Measurements from ENCODE around the gene POLR2E.

Gene POLR2E

GRCh38 chr19:1098177-1099051 is 3.2 kb upstream of the POLR2E start:
- Mint-ChIP-seq H3K27me3 (no peaks in the 10 kb centered on the region), H3K9me3 (no peaks in the 10 kb centered on the region), H3K4me3 (no peak overlapping the region), H3K36me3 (ENCODE audit: low read depth) (no peaks in the 10 kb centered on the region), H3K27ac (peak overlapping the region; percentile 84), H3K4me1 (ENCODE audit: low read depth) (peaks cover 79% of the 10 kb centered on the region)

- H3K4me3 Mint-ChIP-seq, result no peak overlapping the region
These were observed 2.6 kb upstream of the POLR2E start for GRCh38 chr19:1097810-1098176.

DNA sequence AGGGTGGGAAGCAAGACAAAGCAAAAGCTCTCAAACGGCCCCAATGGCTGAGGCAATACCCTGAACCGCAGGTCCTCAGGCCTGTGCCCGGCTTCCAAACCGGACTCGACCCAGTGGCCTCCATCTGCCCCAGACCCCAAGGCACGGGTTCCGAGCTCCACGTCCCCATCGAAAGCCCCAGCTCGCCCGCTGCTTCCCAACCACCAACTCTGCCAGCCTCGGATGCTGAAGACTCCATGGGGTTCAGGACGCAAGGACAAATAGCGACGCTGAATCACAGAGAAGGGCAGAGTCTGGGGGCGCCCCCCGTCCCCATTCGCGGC is 559 bp downstream of the POLR2E start:
- Mint-ChIP-seq H3K36me3 (ENCODE audit: low read depth) (no peaks in the 10 kb centered on the region), H3K4me1 (ENCODE audit: low read depth) (peaks cover 64% of the 10 kb centered on the region)

More at GRCh38 chr19:1097810-1098176, 2.6 kb upstream of the POLR2E start:
- Mint-ChIP-seq H3K27me3 (no peaks in the 10 kb centered on the region), H3K4me1 (ENCODE audit: low read depth) (peaks cover 79% of the 10 kb centered on the region), H3K9me3 (no peaks in the 10 kb centered on the region), H3K36me3 (ENCODE audit: low read depth) (no peaks in the 10 kb centered on the region), H3K27ac (peak overlapping the region; percentile 84)

GRCh38 chr19:1093811-1094553 is 1.2 kb downstream of the POLR2E start:
- H3K27ac Mint-ChIP-seq, result peak overlapping the region; percentile 93
- H3K36me3 Mint-ChIP-seq (ENCODE audit: low read depth), result no peaks in the 10 kb centered on the region
- peaks cover 61% of the 10 kb centered on the region for H3K4me1 Mint-ChIP-seq (ENCODE audit: low read depth)
- no peaks in the 10 kb centered on the region for H3K27me3 Mint-ChIP-seq
- H3K4me3 Mint-ChIP-seq, result peak overlapping the region; percentile 93
- H3K9me3 Mint-ChIP-seq, result no peaks in the 10 kb centered on the region

More for the DNA sequence above, 559 bp downstream of the POLR2E start:
- Mint-ChIP-seq H3K4me3 (peak overlapping the region; percentile 93), H3K27me3 (no peaks in the 10 kb centered on the region), H3K27ac (peak overlapping the region; percentile 93), H3K9me3 (no peaks in the 10 kb centered on the region)

DNA sequence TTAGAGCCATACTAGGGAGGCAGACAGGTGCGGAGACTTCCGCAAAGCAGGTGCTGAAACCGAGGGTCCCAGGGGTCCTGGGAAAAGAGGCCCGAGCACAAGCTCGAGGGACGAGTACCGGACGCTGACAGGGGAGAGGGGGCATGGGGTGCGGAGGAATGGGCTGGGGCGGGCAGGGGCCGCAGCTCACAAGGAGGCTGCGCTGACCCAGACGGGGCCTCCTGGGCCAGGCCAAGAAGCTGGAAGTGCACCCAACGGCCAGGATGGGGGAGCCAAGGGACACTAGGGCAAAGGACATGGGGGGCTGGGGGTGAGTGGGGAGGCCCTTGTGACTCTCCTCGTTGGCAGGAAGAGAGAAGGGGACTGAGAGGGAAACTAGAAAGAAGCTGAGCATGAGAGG is 1.8 kb downstream of the POLR2E start:
- Mint-ChIP-seq H3K27me3 (no peaks in the 10 kb centered on the region), H3K36me3 (ENCODE audit: low read depth) (no peaks in the 10 kb centered on the region), H3K9me3 (no peaks in the 10 kb centered on the region), H3K4me1 (ENCODE audit: low read depth) (peaks cover 60% of the 10 kb centered on the region), H3K4me3 (peak overlapping the region; percentile 93), H3K27ac (peak overlapping the region; percentile 76)

GRCh38 chr19:1091544-1092175 is 3.5 kb downstream of the POLR2E start:
- H3K36me3 Mint-ChIP-seq (ENCODE audit: low read depth), result peaks cover 9% of the 10 kb centered on the region
- no peaks in the 10 kb centered on the region for H3K27me3 Mint-ChIP-seq
- no peaks in the 10 kb centered on the region for H3K9me3 Mint-ChIP-seq
- H3K4me3 Mint-ChIP-seq, result no peak overlapping the region
- no peak overlapping the region for H3K27ac Mint-ChIP-seq
- peaks cover 73% of the 10 kb centered on the region for H3K4me1 Mint-ChIP-seq (ENCODE audit: low read depth)

DNA sequence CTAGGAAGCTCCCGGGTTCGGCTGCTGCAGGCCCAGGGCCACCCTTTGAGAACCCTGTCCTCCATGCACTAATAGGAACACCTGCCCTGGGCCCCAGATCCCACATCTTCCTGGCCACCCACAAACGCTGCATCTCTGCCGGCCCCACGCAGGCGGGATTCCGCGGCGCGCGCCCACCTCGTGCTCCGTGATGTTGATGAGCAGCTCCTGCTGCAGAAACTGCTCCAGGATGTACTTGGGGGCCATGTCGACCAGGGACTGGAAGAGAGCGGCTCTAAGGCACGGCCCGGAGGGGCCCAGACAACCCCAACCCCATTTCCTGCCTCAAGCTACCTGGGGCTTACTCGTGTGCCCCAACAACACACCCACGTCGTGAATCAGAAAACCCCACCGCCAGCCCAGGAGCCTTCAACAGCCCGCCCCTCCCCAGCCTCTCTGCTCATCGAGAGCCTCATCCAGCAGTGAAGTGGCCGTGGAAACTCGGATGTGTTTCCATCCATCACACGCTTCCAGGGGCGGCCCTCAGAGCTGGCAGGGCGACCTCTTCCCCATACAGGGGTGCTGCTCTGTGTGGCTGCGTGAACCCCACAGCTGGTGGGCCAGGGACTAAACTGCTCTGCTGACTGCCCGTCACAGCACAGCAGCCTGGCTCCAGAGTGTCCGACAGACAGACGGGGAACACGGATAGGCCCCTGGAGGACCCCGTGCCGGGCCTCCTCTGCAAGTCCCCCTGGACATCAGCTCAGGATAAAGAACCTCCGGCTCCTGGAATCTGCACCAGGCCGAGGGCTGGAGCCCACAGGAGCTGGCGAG is 4.2 kb downstream of the POLR2E start:
- Mint-ChIP-seq H3K27me3 (no peaks in the 10 kb centered on the region), H3K27ac (peak overlapping the region; percentile 21), H3K36me3 (ENCODE audit: low read depth) (peaks cover 9% of the 10 kb centered on the region), H3K4me3 (peak overlapping the region; percentile 41), H3K4me1 (ENCODE audit: low read depth) (peaks cover 72% of the 10 kb centered on the region), H3K9me3 (no peaks in the 10 kb centered on the region)

DNA sequence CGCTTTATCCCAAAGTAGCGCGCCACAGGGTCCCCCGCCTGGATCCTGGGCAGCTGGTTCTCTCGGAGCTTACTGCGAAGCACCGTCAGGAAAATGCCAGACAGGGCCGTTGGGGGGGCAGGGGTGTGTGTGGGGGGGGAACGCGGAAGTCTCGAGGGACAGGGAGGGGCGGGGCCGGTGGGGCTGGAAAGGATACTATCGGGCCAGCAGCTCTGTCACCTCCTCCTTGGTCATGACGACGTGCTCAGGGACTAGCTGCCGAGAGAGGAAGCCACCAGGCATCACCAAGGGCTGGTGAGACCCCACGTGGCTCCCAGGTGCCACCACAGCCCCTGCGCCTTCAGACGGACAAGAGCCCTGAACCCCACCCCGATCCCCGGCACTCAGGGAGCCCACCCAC is 5.3 kb downstream of the POLR2E start:
- no peaks in the 10 kb centered on the region for H3K27me3 Mint-ChIP-seq
- no peaks in the 10 kb centered on the region for H3K9me3 Mint-ChIP-seq
- peaks cover 68% of the 10 kb centered on the region for H3K4me1 Mint-ChIP-seq (ENCODE audit: low read depth)
- H3K36me3 Mint-ChIP-seq (ENCODE audit: low read depth), result peaks cover 17% of the 10 kb centered on the region
- no peak overlapping the region for H3K27ac Mint-ChIP-seq
- H3K4me3 Mint-ChIP-seq, result no peak overlapping the region

DNA sequence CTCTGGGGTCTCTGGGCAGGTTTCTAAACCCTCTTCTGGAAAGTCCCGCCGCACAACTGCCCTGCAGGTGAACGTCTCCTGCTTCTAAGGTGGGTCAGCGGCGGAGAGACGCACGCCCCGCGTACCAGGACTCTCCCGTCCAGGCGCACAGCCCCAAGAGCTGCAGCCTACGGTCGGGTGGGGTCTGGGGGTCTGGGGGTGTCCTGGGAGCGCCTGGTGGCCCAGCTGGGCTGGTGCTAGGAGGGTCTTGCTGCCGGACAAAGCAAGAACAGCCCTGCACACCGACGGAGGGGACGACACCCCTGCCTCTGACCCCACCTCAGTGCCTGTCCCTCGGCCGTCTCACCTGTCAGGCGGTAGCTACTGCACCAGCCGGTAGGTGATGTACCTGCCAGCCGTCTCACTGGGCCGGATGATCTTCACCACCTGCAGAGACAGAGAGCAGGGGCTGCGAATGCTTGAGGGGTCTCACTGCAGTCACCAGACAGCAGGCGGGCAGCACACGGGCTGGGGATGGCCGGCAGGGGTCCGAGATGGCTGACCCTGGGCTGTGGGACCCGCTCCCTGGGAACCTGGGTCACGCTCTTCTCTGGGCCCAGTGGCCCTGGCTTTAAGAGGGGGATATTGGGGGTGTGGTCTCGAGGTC is 5.9 kb downstream of the POLR2E start:
- no peaks in the 10 kb centered on the region for H3K9me3 Mint-ChIP-seq
- no peak overlapping the region for H3K27ac Mint-ChIP-seq
- H3K4me1 Mint-ChIP-seq (ENCODE audit: low read depth), result peaks cover 69% of the 10 kb centered on the region
- peaks cover 22% of the 10 kb centered on the region for H3K36me3 Mint-ChIP-seq (ENCODE audit: low read depth)
- no peak overlapping the region for H3K4me3 Mint-ChIP-seq
- H3K27me3 Mint-ChIP-seq, result no peaks in the 10 kb centered on the region

- H3K9me3 Mint-ChIP-seq, result no peaks in the 10 kb centered on the region
- H3K27ac Mint-ChIP-seq, result peak overlapping the region; percentile 88
- no peaks in the 10 kb centered on the region for H3K27me3 Mint-ChIP-seq
- H3K4me1 Mint-ChIP-seq (ENCODE audit: low read depth), result peaks cover 68% of the 10 kb centered on the region
- H3K36me3 Mint-ChIP-seq (ENCODE audit: low read depth), result peaks cover 28% of the 10 kb centered on the region
- no peak overlapping the region for H3K4me3 Mint-ChIP-seq
These were observed 6.7 kb downstream of the POLR2E start for GRCh38 chr19:1088416-1089010.

GRCh38 chr19:1087813-1088415 is 7.3 kb downstream of the POLR2E start:
- H3K4me3 Mint-ChIP-seq, result peak overlapping the region; percentile 28
- peak overlapping the region; percentile 88 for H3K27ac Mint-ChIP-seq
- H3K9me3 Mint-ChIP-seq, result no peaks in the 10 kb centered on the region
- no peaks in the 10 kb centered on the region for H3K27me3 Mint-ChIP-seq
- peaks cover 30% of the 10 kb centered on the region for H3K36me3 Mint-ChIP-seq (ENCODE audit: low read depth)
- H3K4me1 Mint-ChIP-seq (ENCODE audit: low read depth), result peaks cover 63% of the 10 kb centered on the region

DNA sequence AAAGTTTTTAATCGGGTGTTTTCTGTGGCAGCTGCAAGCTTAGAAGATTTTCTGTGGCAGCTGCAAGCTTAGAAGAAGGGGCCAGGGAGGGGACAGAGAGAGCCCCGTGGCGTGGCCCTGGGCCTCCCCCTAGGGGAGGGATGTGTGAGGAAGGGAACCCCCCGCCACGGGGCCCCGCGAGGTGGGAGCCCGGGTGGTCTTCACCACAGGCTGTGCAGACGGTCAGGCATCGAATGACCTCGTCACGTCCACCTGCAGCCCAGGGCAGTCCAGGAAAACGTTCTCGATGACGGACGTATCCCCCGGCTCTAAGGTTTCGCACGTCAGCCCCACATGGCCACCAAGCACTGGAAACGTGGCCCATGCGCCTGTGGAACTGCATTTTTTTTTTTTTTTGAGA is 8.6 kb downstream of the POLR2E start:
- Mint-ChIP-seq H3K9me3 (no peaks in the 10 kb centered on the region), H3K27ac (peak overlapping the region; percentile 16), H3K27me3 (no peaks in the 10 kb centered on the region), H3K4me3 (no peak overlapping the region), H3K36me3 (ENCODE audit: low read depth) (peaks cover 32% of the 10 kb centered on the region), H3K4me1 (ENCODE audit: low read depth) (peaks cover 57% of the 10 kb centered on the region)

DNA sequence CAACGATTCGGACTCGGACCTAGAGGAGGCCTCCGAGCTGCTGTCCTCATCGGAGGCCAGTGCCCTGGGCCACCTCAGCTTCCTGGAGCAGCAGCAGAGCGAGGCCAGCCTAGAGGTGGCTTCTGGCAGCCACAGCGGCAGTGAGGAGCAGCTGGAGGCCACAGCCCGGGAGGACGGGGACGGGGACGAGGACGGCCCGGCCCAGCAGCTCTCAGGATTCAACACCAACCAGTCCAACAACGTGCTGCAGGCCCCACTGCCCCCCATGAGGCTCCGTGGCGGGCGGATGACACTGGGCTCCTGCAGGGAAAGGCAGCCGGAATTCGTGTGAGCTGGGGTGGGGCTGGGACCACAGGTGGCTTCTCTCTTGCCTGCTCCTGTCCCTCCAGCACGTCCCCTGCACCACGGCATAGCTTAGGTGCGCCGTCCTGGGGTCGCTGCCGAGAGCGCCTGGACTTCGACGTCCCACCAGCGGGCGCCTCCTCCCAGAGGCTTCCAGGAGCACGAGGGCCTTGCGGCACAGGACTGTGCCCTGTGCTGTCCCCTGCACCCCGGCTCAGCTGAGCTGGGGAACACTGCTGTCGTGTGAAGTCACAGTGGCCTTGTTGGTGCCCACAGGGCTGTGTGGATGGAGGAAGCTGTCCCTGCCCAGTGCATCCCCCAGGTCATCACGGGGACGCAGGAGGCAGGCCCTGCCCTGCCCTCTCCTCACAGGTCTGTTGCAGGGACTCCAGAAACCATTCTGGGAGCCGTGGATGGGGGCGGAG is 9.3 kb downstream of the POLR2E start:
- peak overlapping the region; percentile 69 for H3K27ac Mint-ChIP-seq
- H3K27me3 Mint-ChIP-seq, result no peaks in the 10 kb centered on the region
- peaks cover 55% of the 10 kb centered on the region for H3K4me1 Mint-ChIP-seq (ENCODE audit: low read depth)
- no peak overlapping the region for H3K4me3 Mint-ChIP-seq
- peaks cover 40% of the 10 kb centered on the region for H3K36me3 Mint-ChIP-seq (ENCODE audit: low read depth)
- H3K9me3 Mint-ChIP-seq, result no peaks in the 10 kb centered on the region
